Embryonic facial prominence (tissue), 1 donor: ENCODE results near the gene PDZRN3.

Experiments
- DNase-seq: peaks from one replicate; pipeline ENCODE4 v3.0.0-alpha.2; 2016; ENCODE audit errors: extremely low spot score

PDZRN3 gene

DNA sequence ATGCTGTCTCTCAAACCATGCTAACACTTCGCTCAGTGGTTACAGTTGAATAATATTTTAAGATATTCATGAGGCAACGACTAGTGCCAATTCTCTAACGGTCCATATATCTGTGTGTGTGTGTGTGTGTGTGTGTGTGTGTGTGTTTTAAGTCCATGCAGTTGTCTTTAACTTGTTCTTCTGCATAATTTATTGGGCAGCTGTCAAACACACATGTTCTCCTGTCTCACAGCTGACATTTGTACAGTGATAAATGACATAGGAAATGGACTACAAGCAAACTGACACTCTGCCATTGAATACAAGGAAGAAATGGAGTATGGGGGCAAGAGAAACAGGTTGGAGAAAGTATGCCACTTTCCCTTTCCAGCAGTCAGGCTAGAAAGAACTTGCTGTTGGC lies 172.0 kb downstream of the PDZRN3 start:
- DNase-seq = no peak

DNA sequence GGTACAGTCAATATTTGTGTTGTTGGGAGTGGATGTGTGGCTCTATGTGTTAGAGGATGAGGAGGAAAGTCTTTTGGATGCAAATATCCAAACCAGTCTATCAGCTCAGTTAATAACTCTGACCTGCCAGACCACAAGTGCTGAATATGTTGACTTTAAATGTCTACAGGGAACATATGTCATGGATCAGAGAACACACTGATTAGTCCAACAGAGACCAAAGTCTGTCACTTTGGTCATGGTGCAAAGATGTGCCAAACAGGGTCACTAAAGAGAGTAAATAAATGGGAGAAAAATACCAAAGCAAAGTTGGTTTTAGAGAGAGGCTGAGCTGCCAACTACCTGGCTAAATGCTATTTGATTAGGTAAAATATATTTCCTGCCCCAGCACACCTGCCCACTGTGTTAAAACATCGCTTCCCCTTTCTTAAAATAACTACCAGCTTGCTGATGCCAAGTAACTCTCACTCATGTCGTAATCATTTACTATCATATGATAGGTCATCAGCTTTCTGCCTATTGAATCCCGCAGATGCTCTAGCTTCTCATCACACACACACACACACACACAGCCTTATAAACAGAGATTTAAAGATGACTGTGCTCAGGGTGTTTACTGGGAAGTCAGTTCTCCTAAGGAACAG lies 173.3 kb downstream of the PDZRN3 start:
- DNase-seq = no peak

DNA sequence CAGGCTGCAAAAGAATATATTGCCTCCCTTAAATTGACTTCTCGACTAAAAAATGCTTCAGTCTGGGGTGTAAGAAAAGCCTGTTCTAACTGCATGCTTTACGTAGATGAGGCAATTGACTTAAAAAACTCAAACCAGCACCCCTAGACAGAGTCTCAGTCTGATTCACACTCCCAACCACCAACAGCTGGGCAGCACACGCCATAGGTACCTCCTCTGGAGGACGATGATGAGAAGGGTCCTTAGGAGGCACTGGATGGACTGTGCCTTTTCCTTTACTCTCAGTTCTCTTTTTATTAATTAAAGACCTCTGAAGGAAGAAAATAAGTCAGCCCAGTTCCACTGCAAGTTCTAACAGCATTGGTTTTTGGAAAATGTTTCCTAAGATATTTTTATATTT lies 175.0 kb downstream of the PDZRN3 start:
- DNase-seq = no peak

DNA sequence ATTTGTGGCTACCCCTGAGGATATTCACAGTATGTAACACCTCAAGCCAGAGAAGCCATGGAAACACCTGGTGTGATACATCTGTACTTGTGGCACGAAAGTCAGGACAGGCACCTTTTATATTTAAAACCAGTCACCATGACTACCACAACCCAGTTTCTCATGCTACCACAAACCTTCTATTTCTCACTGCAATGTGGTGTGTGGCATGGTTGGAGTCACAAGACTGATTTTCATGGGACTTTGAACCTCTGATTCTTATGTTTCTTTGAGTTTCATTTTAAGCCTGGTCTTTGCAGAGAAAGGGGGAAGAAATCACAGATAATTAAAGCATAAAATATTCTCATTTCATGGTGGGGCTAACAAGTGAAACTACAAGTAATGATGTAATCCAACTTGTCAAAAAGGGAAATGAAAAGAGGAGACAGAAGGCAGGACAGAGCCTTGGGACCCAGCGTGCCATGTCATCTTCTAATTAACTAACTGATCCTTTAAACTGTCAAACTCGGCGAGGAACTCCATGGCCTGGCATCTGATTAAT lies 175.9 kb downstream of the PDZRN3 start:
- no peak for DNase-seq

DNA sequence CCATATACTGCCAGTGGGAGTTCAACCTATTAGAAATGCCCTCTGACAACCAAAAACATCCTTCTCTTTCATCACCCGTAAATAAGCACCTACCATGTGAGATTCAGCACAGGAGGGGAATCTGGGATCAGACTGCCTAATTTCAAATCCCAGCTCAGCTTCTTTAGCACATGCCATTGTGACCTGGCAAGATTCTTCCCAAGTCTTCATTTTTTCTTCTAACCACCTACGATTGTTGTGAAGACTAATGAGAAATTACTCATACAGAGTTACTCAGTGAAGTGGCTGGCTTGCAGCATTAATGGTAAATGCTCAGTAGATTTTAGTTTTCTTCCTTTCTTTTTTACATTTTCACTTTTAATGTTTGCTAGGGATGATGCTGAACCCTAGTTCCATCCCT lies 176.7 kb downstream of the PDZRN3 start:
- no peak for DNase-seq

DNA sequence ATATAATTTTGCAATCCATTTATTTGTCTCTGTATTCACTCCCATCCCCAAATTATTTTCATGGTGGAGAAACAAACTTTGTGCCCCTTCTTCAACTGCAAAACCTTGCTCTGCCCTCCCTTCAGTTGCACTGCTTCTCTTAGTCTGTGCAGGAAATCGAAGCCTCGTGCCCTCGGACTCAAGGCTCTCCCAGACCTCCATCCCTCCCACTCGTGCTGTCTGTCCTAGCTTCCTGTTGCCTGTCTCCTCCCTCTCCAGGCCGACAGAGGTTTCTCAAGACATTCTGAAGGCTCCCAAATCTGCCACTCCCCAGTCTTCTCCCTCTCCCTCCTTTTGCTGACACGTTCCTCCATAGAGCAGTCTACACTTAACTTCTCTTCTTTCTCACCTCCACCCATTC lies 177.6 kb downstream of the PDZRN3 start:
- DNase-seq = no peak

DNA sequence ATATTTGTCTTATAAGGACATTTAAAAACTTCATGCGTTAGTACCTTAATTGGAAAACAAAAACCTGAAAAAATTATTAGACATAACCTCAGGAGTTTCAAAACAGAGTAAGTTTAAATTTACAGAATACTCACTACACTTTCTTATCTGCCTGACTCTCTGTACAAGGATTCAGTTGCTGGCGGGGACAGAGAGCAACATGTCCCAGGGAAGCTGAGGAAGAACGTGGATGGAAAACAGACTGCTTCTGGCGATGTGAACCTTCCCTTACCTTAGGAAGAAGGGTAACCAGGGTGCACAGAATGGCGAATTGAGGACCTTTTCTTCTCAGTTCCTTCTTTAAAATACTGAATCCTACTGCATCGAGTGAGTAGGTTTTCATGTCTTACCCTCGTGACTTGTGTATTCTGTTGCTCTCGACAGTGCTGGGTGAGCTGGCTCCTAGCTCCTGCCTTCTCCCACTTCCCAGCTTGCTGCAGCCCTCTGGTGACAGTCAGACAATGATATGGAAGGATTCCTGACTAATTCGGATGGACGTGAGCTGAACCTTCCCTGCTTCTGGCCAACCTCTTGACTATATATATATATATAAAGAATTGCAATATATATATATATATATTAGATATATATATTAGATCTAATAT lies 178.2 kb downstream of the PDZRN3 start:
- no peak for DNase-seq

DNA sequence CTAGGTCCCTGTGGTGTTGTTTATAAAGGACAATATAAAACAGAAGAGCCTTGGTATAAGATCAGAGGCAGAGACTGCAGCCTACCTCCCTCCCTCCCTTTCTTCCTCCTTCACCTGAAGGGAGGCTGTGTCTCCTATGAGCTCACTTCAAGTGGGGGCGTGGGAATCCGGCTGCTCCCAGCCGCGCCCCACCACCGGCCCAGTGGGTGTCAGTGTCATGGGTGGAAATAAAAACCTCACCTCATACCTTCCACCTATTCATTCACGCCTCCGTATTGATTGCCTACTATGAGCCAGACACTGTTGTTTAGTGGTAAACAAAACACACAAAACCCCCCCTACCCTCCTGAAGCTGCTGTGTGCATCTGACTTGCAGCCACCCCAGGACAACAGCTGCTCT lies 181.9 kb downstream of the PDZRN3 start:
- DNase-seq = no peak

DNA sequence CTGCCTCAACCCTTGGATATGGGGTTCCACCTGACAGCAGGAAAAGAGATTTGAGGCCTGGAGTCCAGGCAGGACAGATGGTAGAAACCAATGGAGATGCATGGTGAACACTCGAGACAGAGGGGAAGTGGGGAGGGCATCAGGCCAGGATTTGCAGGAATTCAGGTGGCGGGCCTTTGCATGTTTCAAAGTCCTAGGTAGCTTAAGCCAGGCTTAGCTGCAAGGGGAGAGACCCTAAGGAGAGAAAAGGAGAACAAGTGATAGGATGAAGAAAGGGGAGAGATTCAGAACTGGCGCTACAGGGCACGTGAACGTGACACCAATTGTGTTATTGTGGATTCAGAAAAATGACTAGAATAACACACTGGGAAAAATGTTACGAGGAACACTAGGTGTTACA lies 182.6 kb downstream of the PDZRN3 start:
- DNase-seq = no peak

DNA sequence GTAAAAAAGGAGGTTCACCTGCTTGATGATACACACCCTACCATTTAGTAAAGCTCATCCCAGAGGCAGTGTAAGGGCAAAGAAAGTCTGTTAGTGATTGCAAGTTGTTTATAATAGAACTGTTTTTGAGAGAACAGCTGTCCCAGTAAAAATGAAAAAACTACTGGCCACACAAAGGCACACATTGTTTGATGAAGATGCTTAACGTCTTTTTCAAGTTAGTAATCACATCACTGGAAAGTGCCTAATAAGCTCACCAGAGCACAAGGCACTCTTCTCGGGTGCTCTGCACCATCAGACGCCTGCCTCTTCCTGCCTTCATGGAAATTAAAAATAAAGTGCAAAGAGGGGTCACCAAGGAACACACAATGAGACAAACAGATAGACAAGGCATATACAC lies 186.9 kb downstream of the PDZRN3 start:
- DNase-seq = no peak

DNA sequence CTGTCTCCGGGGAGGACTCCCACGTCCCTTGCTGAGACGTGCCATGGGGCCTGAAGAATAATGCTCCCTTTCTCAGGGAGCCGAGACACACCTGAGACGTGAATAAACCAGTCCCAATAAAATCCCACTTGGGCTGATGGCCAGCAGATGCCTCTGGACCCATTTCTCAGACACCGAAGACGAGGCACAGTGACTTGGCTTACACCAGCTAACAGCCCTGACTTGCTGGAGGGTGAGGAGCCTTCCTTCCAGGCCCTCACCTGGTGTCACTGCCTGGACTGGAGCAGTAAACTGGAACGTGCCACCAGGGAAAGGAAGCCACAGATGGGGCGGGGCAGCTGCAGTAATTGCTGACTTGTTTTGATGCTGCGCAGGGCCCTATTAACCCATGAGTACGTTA lies 189.7 kb downstream of the PDZRN3 start:
- no peak for DNase-seq

DNA sequence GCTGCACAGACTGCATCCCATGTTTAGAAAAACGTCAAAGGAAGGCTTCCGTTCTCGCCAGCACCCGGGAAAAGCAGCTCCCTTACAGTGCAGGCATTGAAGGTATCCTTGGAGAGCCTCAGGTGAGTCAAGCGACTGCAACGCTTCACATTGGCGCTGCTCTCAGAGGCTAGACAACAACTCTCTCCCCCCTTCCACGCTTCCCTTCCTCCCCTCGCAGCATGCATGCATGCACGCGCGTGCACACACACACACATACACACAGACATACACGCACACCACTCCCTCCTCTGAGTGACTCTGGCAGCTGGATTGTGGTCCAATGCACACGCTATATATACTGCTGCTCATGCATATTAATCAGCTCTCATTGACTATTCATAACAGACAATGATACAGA lies 191.1 kb downstream of the PDZRN3 start:
- DNase-seq = no peak

DNA sequence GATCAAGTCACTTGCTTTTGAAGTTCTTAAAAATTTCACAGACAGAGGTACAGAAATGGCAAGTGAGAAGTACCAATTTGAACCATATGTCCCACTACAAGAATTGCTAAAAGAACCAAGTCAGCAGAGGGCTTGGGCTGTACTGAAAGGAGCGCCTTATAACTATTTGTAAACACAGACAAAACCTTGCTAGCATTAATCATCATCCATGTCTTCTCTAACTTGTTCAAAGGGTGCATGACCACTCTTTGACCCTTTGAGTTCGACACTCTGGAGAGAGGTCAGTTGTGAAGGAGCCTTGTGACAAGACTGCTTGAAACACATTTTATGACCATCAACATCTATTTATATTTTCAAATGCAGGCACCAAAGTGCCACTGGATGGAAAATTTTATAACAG lies 191.7 kb downstream of the PDZRN3 start:
- no peak for DNase-seq

DNA sequence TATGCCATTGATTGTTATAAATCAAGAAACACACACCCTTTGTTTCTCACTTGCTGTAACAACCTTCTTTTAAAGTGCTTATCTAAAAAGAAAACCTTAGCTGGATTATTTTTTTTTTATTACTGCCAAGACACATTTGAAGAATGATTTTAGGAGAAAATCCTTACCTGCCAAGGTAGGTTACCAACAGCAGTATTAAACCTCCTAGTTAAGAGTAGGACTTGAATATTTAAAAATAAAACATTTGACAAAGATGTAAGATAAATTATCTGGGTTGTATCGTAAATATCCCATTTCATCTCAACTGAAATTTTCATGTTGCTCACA lies 192.1 kb downstream of the PDZRN3 start:
- DNase-seq = no peak

DNA sequence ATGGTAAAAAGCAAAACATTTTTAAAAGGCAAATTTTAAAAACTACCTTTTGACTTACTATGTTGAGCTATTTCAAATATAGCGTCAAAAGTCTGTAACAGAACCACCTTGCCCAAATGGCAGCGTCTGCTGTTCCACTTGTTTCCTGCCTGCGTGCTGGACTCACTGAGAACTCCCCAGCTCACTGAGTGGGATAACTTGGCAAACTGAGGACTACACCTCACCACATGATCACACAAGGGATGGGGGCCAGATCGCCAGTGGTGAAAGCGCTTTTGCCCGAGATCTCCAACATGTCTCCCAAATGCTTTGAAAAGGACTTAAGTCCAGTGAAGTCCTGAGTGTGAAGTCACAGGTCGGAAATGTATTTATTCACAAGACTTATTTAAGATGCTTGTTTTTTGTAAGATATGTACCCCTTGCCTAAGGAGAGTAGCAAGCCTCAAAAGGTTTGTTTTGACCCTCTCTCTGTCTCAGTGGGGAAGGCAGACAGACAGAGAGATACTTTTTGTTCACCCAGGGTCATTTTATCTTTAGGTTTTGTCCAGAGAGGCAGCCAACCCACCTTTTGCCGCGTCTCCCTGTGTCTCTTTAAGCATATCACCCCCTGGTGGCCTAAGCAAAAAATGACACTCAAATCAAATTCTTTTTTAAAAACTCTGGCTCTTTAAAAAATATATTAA lies 192.6 kb downstream of the PDZRN3 start:
- DNase-seq = no peak

DNA sequence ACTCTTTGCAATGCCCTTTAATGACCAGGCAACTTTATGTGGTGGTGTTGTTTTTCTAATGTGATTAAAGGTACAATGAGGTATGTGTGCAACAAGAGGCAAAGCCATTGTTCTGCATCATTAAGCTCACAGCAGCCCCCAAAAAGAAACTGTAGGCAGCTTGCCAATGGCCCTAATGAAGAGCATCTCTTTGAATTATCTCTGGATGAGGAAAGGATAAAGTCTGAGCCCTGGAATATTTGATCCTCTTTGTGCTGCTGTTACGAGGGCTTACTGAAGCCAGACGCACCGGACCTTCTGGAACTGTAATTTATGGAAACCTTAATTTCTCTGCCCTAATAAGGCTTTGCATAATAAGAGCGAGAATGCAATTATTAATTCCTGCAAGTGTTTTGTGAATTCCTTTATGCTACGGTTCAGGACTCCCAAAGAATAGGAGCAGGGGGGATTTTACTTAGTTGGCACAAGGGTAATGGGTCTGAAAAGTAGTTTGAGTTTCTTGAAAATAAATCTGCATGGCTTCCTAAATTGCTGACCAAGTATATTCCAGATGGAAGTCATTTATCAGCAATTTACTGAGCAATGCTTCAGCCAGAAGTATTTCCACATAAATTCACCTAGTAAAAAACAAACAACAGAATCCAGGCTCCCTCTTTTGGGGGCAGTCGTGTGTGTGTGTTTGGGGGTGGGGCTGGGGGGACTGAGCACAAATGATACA lies 193.4 kb downstream of the PDZRN3 start:
- DNase-seq = no peak

DNA sequence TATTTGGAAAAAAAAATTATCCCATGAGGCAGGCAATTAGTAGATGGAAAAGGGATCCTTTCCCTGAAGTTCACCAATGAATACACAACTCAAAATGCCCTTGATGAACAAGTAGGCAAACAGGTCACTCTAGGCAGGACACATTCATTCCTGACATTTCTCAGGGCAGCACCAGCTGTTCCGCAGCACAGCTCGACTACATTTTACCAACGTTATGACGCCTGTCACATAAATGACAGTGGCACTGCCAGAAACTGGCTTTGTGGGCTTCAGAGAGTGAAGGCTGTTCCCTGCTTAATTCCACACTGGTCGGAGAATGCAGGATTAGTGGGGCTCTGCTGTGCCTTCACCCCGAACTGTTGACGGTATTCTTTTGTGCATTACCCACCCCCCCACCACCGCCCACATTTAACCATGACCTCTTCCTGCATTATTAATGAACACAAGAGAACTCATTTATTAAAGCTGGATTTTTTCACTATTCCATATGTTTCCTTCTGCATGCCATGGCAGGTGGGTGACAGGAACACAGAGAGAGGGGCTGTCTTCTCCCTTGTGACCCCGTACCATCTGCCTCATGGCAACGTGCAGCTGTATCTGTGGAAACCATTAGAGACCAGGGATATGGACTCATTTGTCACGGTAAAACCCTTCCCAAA lies 197.6 kb downstream of the PDZRN3 start:
- DNase-seq = no peak

DNA sequence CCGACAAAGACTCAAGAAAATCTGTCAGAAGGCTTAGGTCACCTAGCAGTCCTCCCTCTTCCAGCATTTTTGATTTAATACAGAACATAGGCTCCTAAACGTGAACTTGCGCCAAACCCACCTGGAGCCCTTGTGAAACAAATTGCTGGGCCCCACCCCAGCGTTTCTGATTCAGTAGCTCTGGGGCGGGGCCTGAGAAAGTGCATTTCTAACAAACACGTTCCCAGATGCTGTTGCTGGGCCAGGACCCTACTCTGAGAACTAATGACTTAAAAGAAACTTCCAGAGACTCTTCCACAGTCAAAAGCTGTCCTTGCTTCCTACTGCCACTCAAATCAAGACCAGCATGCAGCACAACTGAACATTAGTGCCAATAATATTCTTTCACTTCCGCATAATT lies 198.1 kb downstream of the PDZRN3 start:
- no peak for DNase-seq

DNA sequence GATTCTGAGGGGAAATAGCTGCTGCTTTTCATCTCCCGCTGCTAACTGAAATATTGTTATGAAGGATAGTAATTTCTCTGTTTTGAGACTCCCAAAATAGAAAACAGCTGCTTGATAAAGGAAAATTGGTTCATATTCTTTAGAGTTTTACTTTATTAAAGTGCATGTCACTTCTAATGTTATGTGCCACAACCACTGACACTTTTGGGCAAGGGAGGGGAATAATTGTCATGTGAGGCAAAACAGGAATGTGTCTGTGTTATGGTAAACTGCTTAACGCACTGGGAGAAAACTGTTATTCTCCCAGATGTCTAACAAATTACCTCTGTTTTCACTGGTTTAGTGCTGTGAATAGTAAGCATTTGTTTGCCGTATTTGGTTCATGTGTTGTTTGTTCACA lies 201.6 kb downstream of the PDZRN3 start:
- DNase-seq = no peak

DNA sequence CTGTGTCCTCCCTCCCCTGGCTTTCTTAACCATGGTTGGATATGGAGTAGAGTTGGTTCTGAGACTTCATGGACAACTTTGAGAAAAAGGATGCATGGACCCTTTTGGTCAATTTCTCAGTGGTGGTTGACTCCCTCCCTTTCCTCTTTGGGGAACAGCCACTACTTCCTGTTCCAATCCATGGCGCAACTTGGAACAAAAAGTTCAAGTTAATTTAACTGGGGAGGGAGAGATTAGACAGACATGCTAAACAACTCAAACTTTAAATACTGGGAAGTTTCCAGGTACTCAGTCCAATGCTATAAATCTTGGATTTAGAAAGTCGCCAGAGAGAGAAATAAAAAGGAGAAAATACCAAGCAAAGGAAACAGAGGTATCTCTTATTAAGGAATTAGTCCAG lies 202.2 kb downstream of the PDZRN3 start:
- DNase-seq = no peak

DNA sequence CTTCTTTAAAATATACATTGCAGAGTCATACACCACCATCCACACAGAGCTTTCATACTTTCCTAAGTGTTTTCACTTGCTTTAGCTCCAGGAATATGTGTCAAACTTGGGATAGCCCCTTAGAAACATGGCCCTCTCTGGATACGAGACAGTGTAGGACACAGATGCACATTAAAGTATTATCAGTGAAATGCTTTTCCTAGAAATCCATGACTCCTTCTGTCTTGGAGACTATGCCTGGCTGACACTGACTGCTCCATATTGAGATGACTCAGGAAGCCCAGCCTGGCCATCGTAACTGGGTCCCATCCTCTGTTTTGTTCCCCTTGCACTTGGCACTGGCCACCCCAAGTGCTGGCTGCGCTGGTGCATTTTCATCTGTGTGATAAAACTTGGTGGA lies 204.8 kb downstream of the PDZRN3 start:
- no peak for DNase-seq

DNA sequence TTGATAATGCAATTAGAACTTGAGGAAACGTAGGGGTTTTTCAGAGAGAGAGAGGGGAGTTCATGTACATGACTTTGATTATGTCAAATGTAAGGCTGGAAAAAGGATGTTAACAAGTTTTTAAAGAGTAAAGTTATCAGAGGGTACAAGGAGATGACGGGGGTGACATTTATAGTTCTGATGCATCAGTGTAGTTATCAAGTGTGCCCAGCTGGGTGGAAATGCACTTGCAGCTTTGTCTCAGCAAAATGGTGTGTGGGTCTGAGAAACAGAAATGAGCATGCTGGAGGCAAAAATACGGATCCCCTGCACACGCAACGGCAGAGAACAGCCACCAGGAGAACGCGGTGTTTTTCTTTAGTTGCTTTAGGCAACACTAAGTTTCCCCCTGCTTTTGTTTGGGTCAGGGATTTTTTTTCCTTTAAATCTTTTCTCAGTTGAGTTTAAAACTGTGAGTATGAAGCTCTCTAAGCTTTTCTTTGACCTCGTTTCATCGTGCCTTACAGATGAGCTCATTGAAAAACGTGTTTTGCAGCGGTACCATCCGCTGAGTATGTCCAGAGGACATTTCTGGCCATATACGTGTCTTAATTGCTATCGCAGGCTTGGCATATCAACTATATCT lies 205.4 kb downstream of the PDZRN3 start:
- no peak for DNase-seq
